ENCODE measurements around the gene TANC2. TPM values are rescaled to one million over a fixed set of nuclear protein-coding genes. Genes with fewer than 3 reads are reported as not detected.

TANC2 gene
- total and polyA plus RNA-seq, 2 donors from 2014 or later = 3.2 to 73.9 TPM

- Histone ChIP-seq H3K36me3 (ENCODE audit: control insufficient read depth in 2 of 3, insufficient read depth in 3 of 3, low read length in 3 of 3) (no peaks in the 10 kb centered on the region), H3K9ac (ENCODE audit: low read length in 3 of 3) (no peak overlapping the region), H3K4me3 (ENCODE audit: low read length in 3 of 3) (no peak overlapping the region), H3K27me3 (ENCODE audit: control insufficient read depth, insufficient read depth, low read length) (no peaks in the 10 kb centered on the region), H3K27ac (ENCODE audit: low read depth in 2 of 2, low read length in 2 of 2) (no peak overlapping the region), H3K9me3 (ENCODE audit: control insufficient read depth in 2 of 3, insufficient read depth in 1 of 3, low read length in 3 of 3) (no peaks in the 10 kb centered on the region), H3K4me1 (ENCODE audit: control insufficient read depth in 2 of 3, insufficient read depth in 2 of 3, low read depth in 1 of 3, low read length in 3 of 3) (peaks cover 0 to 3% (median 0%) of the 10 kb centered on the region in 3 donors)
- intact Hi-C loops (cut with DNase I) = no loop called here
- FAIRE-seq = no peak
- TF ChIP-seq, protein P1, sequence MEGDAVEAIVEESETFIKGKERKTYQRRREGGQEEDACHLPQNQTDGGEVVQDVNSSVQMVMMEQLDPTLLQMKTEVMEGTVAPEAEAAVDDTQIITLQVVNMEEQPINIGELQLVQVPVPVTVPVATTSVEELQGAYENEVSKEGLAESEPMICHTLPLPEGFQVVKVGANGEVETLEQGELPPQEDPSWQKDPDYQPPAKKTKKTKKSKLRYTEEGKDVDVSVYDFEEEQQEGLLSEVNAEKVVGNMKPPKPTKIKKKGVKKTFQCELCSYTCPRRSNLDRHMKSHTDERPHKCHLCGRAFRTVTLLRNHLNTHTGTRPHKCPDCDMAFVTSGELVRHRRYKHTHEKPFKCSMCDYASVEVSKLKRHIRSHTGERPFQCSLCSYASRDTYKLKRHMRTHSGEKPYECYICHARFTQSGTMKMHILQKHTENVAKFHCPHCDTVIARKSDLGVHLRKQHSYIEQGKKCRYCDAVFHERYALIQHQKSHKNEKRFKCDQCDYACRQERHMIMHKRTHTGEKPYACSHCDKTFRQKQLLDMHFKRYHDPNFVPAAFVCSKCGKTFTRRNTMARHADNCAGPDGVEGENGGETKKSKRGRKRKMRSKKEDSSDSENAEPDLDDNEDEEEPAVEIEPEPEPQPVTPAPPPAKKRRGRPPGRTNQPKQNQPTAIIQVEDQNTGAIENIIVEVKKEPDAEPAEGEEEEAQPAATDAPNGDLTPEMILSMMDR (IDR thresholded peaks at IDR 0.05; ENCODE audit: borderline replicate concordance, extremely low read depth, insufficient read depth) = no peak
- no peak for DNase-seq
Observed at GRCh38 chr17:63002625-63003024, 36.6 kb downstream of the TANC2 start.

DNA sequence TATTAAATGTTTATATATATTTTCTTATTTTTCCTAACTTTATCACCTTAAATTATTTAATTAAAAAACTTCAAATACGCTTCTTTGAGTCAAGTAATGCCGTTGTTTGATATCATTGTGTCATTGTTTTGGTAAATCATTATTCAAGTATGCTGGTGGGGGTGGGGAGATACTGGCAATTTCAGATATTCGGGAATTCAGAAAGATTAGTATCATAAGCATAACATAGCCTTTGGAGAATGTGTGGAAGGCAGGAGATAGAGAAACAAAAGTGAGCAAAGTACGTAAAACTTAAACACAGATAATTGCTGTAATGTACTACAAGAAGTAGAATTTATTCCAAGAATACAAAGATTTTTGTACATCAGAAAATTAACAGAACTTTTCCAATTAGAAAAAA lies 49.8 kb downstream of the TANC2 start:
- no peak for FAIRE-seq
- H3K27me3 ChIP-seq (ENCODE audit: control insufficient read depth, insufficient read depth, low read length) = no peaks in the 10 kb centered on the region
- TF ChIP-seq, protein P1 (IDR thresholded peaks at IDR 0.05; ENCODE audit: borderline replicate concordance, extremely low read depth, insufficient read depth) = no peak

More for the DNA sequence above, 49.8 kb downstream of the TANC2 start:
- Histone ChIP-seq H3K9ac (ENCODE audit: low read length in 3 of 3) (no peak overlapping the region), H3K9me3 (ENCODE audit: control insufficient read depth in 2 of 3, insufficient read depth in 1 of 3, low read length in 3 of 3) (no peaks in the 10 kb centered on the region), H3K36me3 (ENCODE audit: control insufficient read depth in 2 of 3, insufficient read depth in 3 of 3, low read length in 3 of 3) (no peaks in the 10 kb centered on the region), H3K27ac (ENCODE audit: low read depth in 2 of 2, low read length in 2 of 2) (no peak overlapping the region), H3K4me3 (ENCODE audit: low read length in 3 of 3) (no peak overlapping the region), H3K4me1 (ENCODE audit: control insufficient read depth in 2 of 3, insufficient read depth in 2 of 3, low read depth in 1 of 3, low read length in 3 of 3) (no peaks in the 10 kb centered on the region)
- no peak for DNase-seq
- intact Hi-C loops (cut with DNase I) = no loop called here

Small RNA genes within 50 kb of the gene (microRNA-seq; reads per million reads assigned to microRNA genes)
- gene MIR633 = not detected

Other genes starting within 250 kb of the TANC2 start
- 0.66 TPM for gene MARCHF10, start 157.9 kb upstream of the TANC2 start, total RNA-seq
- gene MARCHF10, start 157.9 kb upstream of the TANC2 start, polyA plus RNA-seq (ENCODE audit: insufficient read depth, low read depth, low replicate concordance) = 6.3 TPM